ENCODE measurements around the gene VWA5B2. TPM values are rescaled to one million over a fixed set of nuclear protein-coding genes. Genes with fewer than 3 reads are reported as not detected.

The VWA5B2 gene
- total and polyA plus RNA-seq, 2 of the 4 experiments (the other 2 are of a cell fraction) = not detected

GRCh38 chr3:184193991-184194539 is 35.3 kb upstream of the VWA5B2 start:
- Histone ChIP-seq H3K4me3 (ENCODE audit: insufficient read depth, low read depth, low read length) (no peak overlapping the region), H3K36me3 (ENCODE audit: control insufficient read depth, insufficient read depth, low read length) (peaks cover 51% of the 10 kb centered on the region), H3K9ac (ENCODE audit: low read depth, low read length) (no peak overlapping the region), H4K20me1 (ENCODE audit: insufficient read depth, low read length) (0 out of 2 replicates have a peak, but pooled peaks cover 4% of the 10 kb centered on the region), H3K56ac (ENCODE audit: extremely low read depth, insufficient read depth, low read length) (no peak overlapping the region), H3K79me1 (ENCODE audit: low read depth in 1 of 2, low read length in 2 of 2) (peaks cover 16 to 17% of the 10 kb centered on the region in 2 experiments), H3K4me2 (ENCODE audit: low read depth, low read length) (no peak overlapping the region), H2BK5ac (ENCODE audit: low read depth, low read length, poor library complexity, severe bottlenecking) (no peak overlapping the region), H3K9me1 (ENCODE audit: insufficient read depth, low read length) (peaks cover 3% of the 10 kb centered on the region; the same call in 1 of the 2 replicates), H2AK9ac (replicated peaks; ENCODE audit: low read depth, low read length, poor library complexity) (no peak overlapping the region), H3K27ac (ENCODE audit: insufficient read depth, low read length) (no peak overlapping the region), H3K14ac (replicated peaks; ENCODE audit: low read depth, low read length) (no peak overlapping the region), H2AFZ (replicated peaks; ENCODE audit: low read length, poor library complexity) (no peak overlapping the region), H2BK20ac (ENCODE audit: low read depth, low read length) (no peak overlapping the region), H2BK120ac (ENCODE audit: low read depth, low read length) (no peak overlapping the region), H4K5ac (ENCODE audit: low read depth, low read length) (no peak overlapping the region), H3K4ac (ENCODE audit: low read depth, low read length) (no peak overlapping the region), H3K18ac (ENCODE audit: low read depth, low read length) (no peak overlapping the region), H3K27me3 (ENCODE audit: control insufficient read depth, insufficient read depth, low read length) (no peaks in the 10 kb centered on the region), H3K4me1 (ENCODE audit: control insufficient read depth, insufficient read depth, low read length) (no peaks in the 10 kb centered on the region), H4K8ac (ENCODE audit: low read depth in 2 of 2, low read length in 2 of 2) (no peak overlapping the region), H3K9me3 (ENCODE audit: control insufficient read depth, insufficient read depth, low read length) (no peaks in the 10 kb centered on the region), H2BK15ac (ENCODE audit: low read depth, low read length) (no peak overlapping the region), H4K91ac (ENCODE audit: insufficient read depth, low read depth, low read length) (no peak overlapping the region), H2AK5ac (ENCODE audit: low read depth, low read length) (no peak overlapping the region), H3K23ac (ENCODE audit: low read depth, low read length) (no peak overlapping the region)
- ChIA-PET CTCF (no interaction called here), POLR2A (ENCODE audit: unreplicated experiment) (no interaction called here)
- dilution Hi-C loops (cut with HindIII; ENCODE audit: low sequenced_read_pairs, unreplicated experiment) (no loop called here), intact Hi-C loops (cut with micrococcal nuclease) (no loop called here), in situ Hi-C loops (cut with MboI; ENCODE audit: low sequenced_read_pairs) (no loop called here)
- DNase-seq (no peak), ATAC-seq (ENCODE audit: low read depth) (no peak)
- 88% methylated on average over 2 of the region's 9 CpGs; no CpG with 5 or more reads in 1 of the 2 experiments for WGBS, 2 experiments (ENCODE audit: extremely low coverage in 2 of 2, insufficient read length in 1 of 2)
- no TSS peak for BruUV-seq (replicated peaks)
- no peak for TF ChIP-seq SMC3 (IDR thresholded peaks at IDR 0.05; ENCODE audit: low read depth, low read length)
- no peak for TF ChIP-seq CEBPB (IDR thresholded peaks at IDR 0.05; ENCODE audit: low read depth, low read length)
- TF ChIP-seq, protein P1, sequence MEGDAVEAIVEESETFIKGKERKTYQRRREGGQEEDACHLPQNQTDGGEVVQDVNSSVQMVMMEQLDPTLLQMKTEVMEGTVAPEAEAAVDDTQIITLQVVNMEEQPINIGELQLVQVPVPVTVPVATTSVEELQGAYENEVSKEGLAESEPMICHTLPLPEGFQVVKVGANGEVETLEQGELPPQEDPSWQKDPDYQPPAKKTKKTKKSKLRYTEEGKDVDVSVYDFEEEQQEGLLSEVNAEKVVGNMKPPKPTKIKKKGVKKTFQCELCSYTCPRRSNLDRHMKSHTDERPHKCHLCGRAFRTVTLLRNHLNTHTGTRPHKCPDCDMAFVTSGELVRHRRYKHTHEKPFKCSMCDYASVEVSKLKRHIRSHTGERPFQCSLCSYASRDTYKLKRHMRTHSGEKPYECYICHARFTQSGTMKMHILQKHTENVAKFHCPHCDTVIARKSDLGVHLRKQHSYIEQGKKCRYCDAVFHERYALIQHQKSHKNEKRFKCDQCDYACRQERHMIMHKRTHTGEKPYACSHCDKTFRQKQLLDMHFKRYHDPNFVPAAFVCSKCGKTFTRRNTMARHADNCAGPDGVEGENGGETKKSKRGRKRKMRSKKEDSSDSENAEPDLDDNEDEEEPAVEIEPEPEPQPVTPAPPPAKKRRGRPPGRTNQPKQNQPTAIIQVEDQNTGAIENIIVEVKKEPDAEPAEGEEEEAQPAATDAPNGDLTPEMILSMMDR (conservative IDR thresholded peaks at IDR 0.05; ENCODE audit: low read depth, low read length) = no peak
- TF ChIP-seq CHD1 (IDR thresholded peaks at IDR 0.05; ENCODE audit: low read depth, low read length) = no peak
- TF ChIP-seq BHLHE40 (IDR thresholded peaks at IDR 0.05; ENCODE audit: low read depth, low read length) = no peak
- no peak for TF ChIP-seq ELK1 (IDR thresholded peaks at IDR 0.05; ENCODE audit: borderline replicate concordance, low read depth, low read length)
- no peak for TF ChIP-seq FOS (IDR thresholded peaks at IDR 0.05; ENCODE audit: low read depth, low read length)
- TF ChIP-seq MAZ (IDR thresholded peaks at IDR 0.05; ENCODE audit: borderline replicate concordance, low read depth, low read length) = no peak
- no peak for TF ChIP-seq USF2 (IDR thresholded peaks at IDR 0.05; ENCODE audit: low read depth, low read length)
- no peak for TF ChIP-seq RCOR1 (IDR thresholded peaks at IDR 0.05; ENCODE audit: insufficient replicate concordance, low read length)
- TF ChIP-seq NFE2L2 (IDR thresholded peaks at IDR 0.05; ENCODE audit: low read depth, low read length) = no peak
- no peak for TF ChIP-seq POLR2A (IDR thresholded peaks at IDR 0.05; ENCODE audit: low read depth, low read length)
- TF ChIP-seq RAD21 (IDR thresholded peaks at IDR 0.05; ENCODE audit: low read length) = no peak
- TF ChIP-seq RFX5 (IDR thresholded peaks at IDR 0.05; ENCODE audit: low read depth, low read length) = no peak
- TF ChIP-seq MXI1 (IDR thresholded peaks at IDR 0.05; ENCODE audit: borderline replicate concordance, low read depth, low read length) = no peak
